Measurements from ENCODE around the gene CFAP299.

GRCh38 chr4:80538276-80538926 lies 202.9 kb downstream of the CFAP299 start:
- TF ChIP-seq EZH2 (IDR thresholded peaks at IDR 0.05; ENCODE audit: borderline replicate concordance, low read depth, low read length, severe bottlenecking): no peak
- TF ChIP-seq, protein P1, sequence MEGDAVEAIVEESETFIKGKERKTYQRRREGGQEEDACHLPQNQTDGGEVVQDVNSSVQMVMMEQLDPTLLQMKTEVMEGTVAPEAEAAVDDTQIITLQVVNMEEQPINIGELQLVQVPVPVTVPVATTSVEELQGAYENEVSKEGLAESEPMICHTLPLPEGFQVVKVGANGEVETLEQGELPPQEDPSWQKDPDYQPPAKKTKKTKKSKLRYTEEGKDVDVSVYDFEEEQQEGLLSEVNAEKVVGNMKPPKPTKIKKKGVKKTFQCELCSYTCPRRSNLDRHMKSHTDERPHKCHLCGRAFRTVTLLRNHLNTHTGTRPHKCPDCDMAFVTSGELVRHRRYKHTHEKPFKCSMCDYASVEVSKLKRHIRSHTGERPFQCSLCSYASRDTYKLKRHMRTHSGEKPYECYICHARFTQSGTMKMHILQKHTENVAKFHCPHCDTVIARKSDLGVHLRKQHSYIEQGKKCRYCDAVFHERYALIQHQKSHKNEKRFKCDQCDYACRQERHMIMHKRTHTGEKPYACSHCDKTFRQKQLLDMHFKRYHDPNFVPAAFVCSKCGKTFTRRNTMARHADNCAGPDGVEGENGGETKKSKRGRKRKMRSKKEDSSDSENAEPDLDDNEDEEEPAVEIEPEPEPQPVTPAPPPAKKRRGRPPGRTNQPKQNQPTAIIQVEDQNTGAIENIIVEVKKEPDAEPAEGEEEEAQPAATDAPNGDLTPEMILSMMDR (IDR thresholded peaks at IDR 0.05; ENCODE audit: extremely low read depth in 1 of 2, insufficient read depth in 1 of 2, low read depth in 1 of 2, low read length in 2 of 2): no peak
- no peak for TF ChIP-seq POLR2AphosphoS5 (IDR thresholded peaks at IDR 0.05; ENCODE audit: insufficient read depth, low read depth, low read length)
- no peak for TF ChIP-seq POLR2A (IDR thresholded peaks at IDR 0.05; ENCODE audit: low read depth, low read length)
- TF ChIP-seq MAX (IDR thresholded peaks at IDR 0.05; ENCODE audit: insufficient read depth, insufficient read length): no peak
- peak; percentile 18 for TF ChIP-seq FOS (IDR thresholded peaks at IDR 0.05; ENCODE audit: borderline replicate concordance, insufficient read depth, low read length)

All from endothelial cell of umbilical vein (primary cell).